Testis (tissue), 2 donors: Measurements from ENCODE around the gene IFIT1.

Experiments used
- CTCF ChIP-seq, 3 experiments: fragments of 450-650 bp in 2 of 3; fragments of 200-600 bp in 1 of 3; sonication (generic) in 1 of 3; IDR thresholded peaks; one replicate each; pipeline ENCODE4 v1.5.1; 2016 to 2019; ENCODE audit warnings: antibody characterized with exemption in 3 of 3, mild to moderate bottlenecking in 2 of 3, moderate library complexity in 1 of 3
- POLR2A ChIP-seq: fragments of 450-650 bp; IDR thresholded peaks from one replicate; pipeline ENCODE4 v1.6.1; 2017; ENCODE audit warnings: antibody characterized with exemption, mild to moderate bottlenecking, moderate library complexity

- no peak for TF ChIP-seq POLR2A
- no peak for TF ChIP-seq CTCF (IDR thresholded peaks at IDR 0.05)
Observed at GRCh38 chr10:89348481-89348880, 43.9 kb upstream of the IFIT1 start.
